GM13976 (cell line): ENCODE results near the gene CTNS.

ENCODE experiments used
- DNase-seq: peaks from one replicate; pipeline ENCODE4 v3.0.0; 2012; ENCODE audit warnings: low spot score
- CTCF ChIP-seq: IDR thresholded peaks from 2 replicates; pipeline ENCODE4 v1.5.1; 2012; ENCODE audit warnings: borderline replicate concordance, mild to moderate bottlenecking; ENCODE audit not compliant: insufficient read depth; ENCODE audit errors: extremely low read depth, missing control alignments, control extremely low read depth
- in situ Hi-C: fragments of 300-500 bp; cut with MboI; formaldehyde crosslinking; loops from one replicate; pipeline ENCODE4 v1.12.0; 2022; ENCODE audit warnings: low sequenced_read_pairs, mixed read lengths, inconsistent platforms; ENCODE audit not compliant: unreplicated experiment

The CTNS gene

GRCh38 chr17:3657588-3657869 is 21.0 kb downstream of the CTNS start:
- DNase-seq: no peak
- in situ Hi-C loops: no loop called here
- no peak for TF ChIP-seq CTCF

GRCh38 chr17:3657874-3658783 is 21.6 kb downstream of the CTNS start:
- no peak for TF ChIP-seq CTCF
- in situ Hi-C loops: no loop called here
- DNase-seq: no peak

- in situ Hi-C loops: no loop called here
- no peak for TF ChIP-seq CTCF
- no peak for DNase-seq
These were observed 22.4 kb downstream of the CTNS start for GRCh38 chr17:3658784-3659449.

- DNase-seq: no peak
- TF ChIP-seq CTCF: no peak
- in situ Hi-C loops: no loop called here
These were observed 23.1 kb downstream of the CTNS start for GRCh38 chr17:3659541-3660111.

GRCh38 chr17:3660311-3660891 is 23.8 kb downstream of the CTNS start:
- no peak for TF ChIP-seq CTCF
- in situ Hi-C loops: no loop called here
- DNase-seq: no peak

GRCh38 chr17:3663102-3664011 is 26.8 kb downstream of the CTNS start:
- TF ChIP-seq CTCF: no peak
- no peak for DNase-seq
- in situ Hi-C loops: no loop called here
